Measurements from ENCODE around the gene PSMB3.
A peak's percentile ranks its signal among the peaks of the same experiment; 100 is the strongest.

PSMB3 gene

DNA sequence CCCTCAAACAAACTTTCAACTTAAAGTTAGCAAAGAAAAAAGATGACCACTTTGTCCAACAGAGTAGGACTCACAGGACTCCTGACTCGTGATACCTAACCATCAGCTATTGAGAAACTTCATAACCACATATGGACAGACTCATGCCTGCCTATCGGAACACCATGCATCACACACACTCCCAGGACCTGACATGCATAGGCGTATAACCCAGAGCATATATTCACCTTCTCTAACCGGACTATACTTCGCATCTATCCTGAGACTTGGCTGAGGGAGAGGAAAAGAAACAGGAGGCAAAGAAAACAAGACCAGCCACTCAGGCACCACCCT is 44.6 kb downstream of the PSMB3 start:
- no peak for DNase-seq (ENCODE audit: low spot score)

DNA sequence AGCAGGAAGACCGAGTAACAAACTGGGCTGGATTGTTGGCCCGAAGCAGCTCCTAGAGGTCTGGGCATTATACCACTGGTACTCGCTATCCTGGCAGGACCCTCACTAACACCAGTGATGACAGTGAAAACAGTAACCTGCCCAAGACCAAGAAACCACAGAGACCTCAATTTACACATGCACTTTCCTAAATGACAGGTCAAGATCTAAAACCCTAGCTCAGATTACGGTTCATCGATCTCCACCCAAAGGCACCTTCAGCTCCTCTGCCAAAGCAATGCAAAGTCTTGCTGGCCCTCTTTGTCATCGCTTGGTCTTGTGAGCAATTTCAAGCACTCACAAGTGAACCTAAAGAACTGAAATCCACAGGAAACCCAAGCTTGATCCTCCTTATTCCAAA is 45.3 kb downstream of the PSMB3 start:
- DNase-seq (ENCODE audit: low spot score): no peak

DNA sequence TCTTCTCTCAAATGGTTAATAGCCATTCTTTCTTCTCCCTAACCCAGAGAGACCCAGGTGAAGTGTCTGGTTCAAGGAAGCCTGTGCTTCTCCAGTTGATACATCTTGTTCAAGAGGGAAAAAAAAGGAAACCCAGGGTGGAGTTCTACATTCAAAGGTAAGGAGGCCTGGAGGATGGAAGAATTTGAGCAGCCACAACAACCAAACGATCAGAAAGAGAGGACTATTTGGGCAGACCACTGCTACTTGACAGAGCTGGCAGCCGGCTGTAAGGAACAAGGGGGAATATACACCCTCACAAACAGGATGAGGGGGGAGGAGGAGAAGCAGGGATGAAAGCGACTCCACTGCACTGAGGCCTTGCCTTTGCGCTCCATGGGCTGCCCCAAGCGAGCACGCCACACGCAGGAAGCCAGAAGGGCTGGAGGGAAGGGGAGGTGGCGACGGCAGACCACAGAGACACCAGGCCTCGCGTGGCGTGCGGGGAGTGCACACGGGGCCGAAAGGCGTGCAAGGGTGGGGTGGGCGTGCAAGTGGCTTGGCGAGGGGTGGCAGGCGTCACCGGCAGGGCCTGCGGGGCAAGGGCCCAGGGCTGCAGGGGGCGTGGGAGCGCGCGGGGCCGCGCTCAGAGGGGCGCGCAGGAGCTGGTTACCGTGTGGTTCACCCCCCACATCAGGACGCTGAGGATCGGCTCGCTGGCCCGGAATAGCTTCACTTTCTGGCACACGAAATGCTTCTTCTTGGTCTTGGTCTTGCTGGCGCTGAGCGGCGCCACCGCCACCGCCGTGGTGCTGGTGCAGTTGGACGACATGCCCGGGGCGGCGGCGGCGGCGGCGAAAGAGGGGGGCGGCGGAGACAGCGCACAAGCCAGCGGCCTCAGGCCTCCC is 46.3 kb downstream of the PSMB3 start:
- DNase-seq (ENCODE audit: low spot score): peak; percentile 67

DNA sequence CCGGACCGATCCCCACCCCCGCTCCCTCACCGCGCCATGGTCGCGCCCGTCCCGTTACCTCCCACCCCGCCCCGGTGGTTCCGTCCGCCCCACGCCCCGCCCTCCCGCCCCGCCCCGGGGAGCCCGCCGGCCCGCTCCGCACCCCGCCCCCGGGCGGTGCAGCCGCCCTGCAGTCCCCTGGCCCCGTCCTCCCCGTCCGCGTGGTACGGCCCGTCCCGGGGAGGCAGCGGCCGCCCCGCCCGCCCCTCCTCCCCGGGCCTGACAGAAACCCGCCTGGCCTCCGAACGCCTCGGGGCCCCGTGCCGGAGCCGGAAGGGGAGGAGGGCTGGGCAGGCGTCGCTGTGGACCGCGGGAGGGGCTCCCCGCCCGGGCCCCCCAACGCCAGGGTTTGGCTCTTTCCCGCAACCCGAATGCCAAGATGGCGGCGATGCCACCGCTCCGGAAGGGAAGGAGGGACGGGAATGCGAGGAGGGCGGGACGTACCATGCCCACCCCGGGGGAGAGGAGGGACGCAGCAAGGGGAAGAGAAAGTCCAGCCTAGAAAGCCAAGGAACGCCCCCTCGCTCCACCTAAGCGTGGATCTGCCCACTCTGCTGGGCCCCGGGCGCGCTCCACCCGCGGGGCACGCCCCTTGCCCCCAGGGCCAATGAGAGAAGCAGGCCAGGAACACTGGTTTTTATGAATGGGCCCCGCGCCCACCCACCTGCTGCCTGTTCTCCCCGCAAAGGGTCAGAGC is 47.1 kb downstream of the PSMB3 start, which contains the start of gene PIP4K2B:
PIP4K2B (minus strand) TSS at position 56 of the 736 bp plus-strand sequence. CDS start 132 bp downstream, outside the sequence.
- DNase-seq (ENCODE audit: low spot score): peak; percentile 99

DNA sequence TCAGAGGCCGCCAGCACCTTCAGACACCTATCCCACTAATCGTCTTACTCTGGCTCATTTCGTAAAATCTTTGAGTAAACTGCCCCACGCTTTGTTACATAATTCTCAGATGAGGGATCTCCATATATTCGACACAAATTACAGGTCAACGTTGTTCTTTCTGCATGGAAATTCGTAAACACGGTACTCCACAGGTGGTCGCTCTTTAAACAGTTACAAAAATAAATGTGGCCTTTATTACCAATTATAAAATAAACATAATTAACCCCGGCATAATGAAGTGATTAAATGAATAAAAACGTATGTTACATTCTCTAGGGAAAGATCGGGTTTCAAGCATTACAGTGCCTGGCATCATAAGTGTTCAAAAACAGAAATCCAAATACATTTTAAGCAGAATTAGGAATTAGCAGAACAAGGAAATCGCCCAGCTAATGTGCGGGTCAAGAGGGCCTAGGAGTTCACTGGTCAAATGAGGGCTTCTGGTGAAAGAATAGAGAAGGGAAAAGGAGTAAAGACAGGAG is 47.8 kb downstream of the PSMB3 start:
- no peak for DNase-seq (ENCODE audit: low spot score)

DNA sequence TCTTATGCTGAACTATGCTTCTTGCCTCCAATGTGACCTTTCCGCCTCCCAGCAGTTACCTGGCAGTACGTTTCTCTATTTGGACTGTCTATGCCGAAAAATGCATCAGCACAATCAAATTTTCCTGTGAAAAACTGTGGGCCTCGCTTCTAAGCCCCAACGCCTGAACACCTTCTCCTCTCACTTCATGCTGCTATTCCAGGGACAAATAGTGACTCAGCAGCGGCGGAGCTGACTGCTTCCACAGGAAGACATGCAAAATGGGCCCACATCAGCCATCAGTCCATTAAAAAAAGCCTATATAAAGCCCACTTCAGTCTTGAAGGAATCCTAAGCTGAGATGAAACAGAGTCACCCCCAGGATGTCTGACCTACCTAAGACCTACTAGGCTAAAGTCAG is 57.3 kb downstream of the PSMB3 start:
- DNase-seq (ENCODE audit: low spot score): no peak
